ENCODE results near the gene ZNF579.
"Not testable (repeated sequence)": the region's sequence is repeated elsewhere in the genome, so short reads cannot be mapped to it uniquely, and the experiment has no call there.

The ZNF579 gene

GRCh38 chr19:55535173-55535964, 45.3 kb downstream of the ZNF579 start:
- H3K4me3 ChIP-seq (ENCODE audit: low read depth, low read length), result no peak overlapping the region
- no peak for TF ChIP-seq CTCF (IDR thresholded peaks at IDR 0.05; ENCODE audit: insufficient read depth, low read length, missing control alignments)
- POLR2A ChIA-PET, result interaction anchor here (0.9 kb wide), 1 partner anchor 10 kb away, joined by 3 read pairs; no protein-coding TSS in a partner anchor
- CTCF ChIA-PET, result interaction anchor here (0.9 to 2.3 kb wide), 8 partner anchors 9 to 97 kb away, joined by 3 to 11 read pairs (median 4); partner anchors contain the start of gene ZNF865
- no peak for DNase-seq (ENCODE audit: low read depth, low spot score)

- DNase-seq (ENCODE audit: low read depth, low spot score); H3K4me3 ChIP-seq (ENCODE audit: low read depth, low read length); POLR2A ChIA-PET: not testable (repeated sequence)
- CTCF ChIA-PET, result interaction anchor here (2.3 kb wide), 1 partner anchor 67 kb away, joined by 11 read pairs; no protein-coding TSS in a partner anchor
Observed at GRCh38 chr19:55534280-55534679, 46.4 kb downstream of the ZNF579 start.

- TF ChIP-seq CTCF (IDR thresholded peaks at IDR 0.05; ENCODE audit: insufficient read depth, low read length, missing control alignments), result no peak
- CTCF ChIA-PET, result interaction anchor here (1.5 to 1.7 kb wide), 2 partner anchors 16 to 76 kb away, joined by 6 read pairs; no protein-coding TSS in a partner anchor
- H3K4me3 ChIP-seq (ENCODE audit: low read depth, low read length), result no peak overlapping the region
- POLR2A ChIA-PET, result no interaction called here
- DNase-seq (ENCODE audit: low read depth, low spot score), result no peak
Observed at GRCh38 chr19:55530996-55531395, 49.7 kb downstream of the ZNF579 start.

- no peak for DNase-seq (ENCODE audit: low read depth, low spot score)
- H3K4me3 ChIP-seq (ENCODE audit: low read depth, low read length), result no peak overlapping the region
- POLR2A ChIA-PET, result no interaction called here
- CTCF ChIA-PET, result interaction anchor here (1.3 to 2.5 kb wide), 2 partner anchors 26 to 102 kb away, joined by 3 to 10 read pairs; no protein-coding TSS in a partner anchor
- TF ChIP-seq CTCF (IDR thresholded peaks at IDR 0.05; ENCODE audit: insufficient read depth, low read length, missing control alignments), result no peak
Observed at GRCh38 chr19:55529636-55530234, 50.9 kb downstream of the ZNF579 start.

DNA sequence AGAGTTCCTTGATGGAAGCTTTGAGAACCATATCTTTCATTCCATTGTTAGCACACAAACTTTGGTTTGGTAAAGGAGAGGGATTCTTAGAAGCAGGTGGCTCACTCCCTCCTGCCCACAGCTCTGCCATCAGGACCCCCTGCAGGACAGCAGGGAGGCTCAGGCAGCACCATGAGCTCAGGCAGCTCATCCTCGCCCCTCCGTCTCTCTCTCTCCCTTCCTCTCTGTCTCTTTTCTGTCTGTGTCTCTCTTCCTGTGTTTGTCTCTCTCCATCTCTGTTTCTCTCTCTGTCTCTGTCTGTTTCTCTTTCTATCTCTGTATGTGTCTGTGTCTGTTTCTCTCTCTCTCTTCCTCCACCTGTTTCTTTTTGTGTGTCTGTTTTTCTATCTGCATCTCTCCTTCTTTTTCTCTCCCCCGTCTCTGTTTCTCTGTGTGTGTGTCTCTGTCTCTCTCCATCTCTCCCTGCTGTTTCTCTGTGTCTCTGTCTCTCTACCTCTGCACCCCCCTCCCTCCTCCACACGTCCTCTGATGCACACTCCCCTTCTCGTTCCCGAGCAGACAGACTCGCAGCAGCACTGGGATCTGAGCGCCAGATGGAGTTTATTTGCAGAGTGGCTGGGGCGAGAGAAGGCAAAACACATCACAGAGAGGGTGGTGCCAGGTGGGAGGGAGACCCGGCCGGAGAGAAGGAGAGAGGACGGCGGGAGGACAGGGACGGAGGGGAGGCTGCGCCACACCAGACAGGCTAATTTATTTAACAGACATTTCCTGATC, 52.4 kb downstream of the ZNF579 start:
- ChIA-PET CTCF (interaction anchor here (0.7 to 2.5 kb wide), 6 partner anchors 12 to 104 kb away, joined by 3 to 10 read pairs (median 3); partner anchors contain the start of gene ZNF865), POLR2A (no interaction called here)
- peak; percentile 42 for TF ChIP-seq CTCF (IDR thresholded peaks at IDR 0.05; ENCODE audit: insufficient read depth, low read length, missing control alignments)
- DNase-seq (ENCODE audit: low read depth, low spot score), result no peak
- peak overlapping the region; percentile 12 for H3K4me3 ChIP-seq (ENCODE audit: low read depth, low read length)

GRCh38 chr19:55527197-55528029, 53.2 kb downstream of the ZNF579 start:
- CTCF ChIA-PET, result interaction anchor here (1.2 to 2.5 kb wide), 5 partner anchors 11 to 104 kb away, joined by 3 to 10 read pairs (median 6); partner anchors contain the start of gene ZNF865
- DNase-seq (ENCODE audit: low read depth, low spot score), result no peak
- H3K4me3 ChIP-seq (ENCODE audit: low read depth, low read length), result no peak overlapping the region
- TF ChIP-seq CTCF (IDR thresholded peaks at IDR 0.05; ENCODE audit: insufficient read depth, low read length, missing control alignments), result no peak
- POLR2A ChIA-PET, result interaction anchor here (1.3 kb wide), 1 partner anchor 25 kb away, joined by 4 read pairs; no protein-coding TSS in a partner anchor

Measured in AG04449 (cell line).